ENCODE data around the gene EFHD2. TPM values are rescaled to one million over a fixed set of nuclear protein-coding genes. Genes with fewer than 3 reads are reported as not detected.
"Not testable (repeated sequence)": the region's sequence is repeated elsewhere in the genome, so short reads cannot be mapped to it uniquely, and the experiment has no call there.

Gene EFHD2
- total RNA-seq, 2 experiments from 2014 or later, result 66.8 to 67.5 TPM

GRCh38 chr1:15386164-15386749, 23.4 kb upstream of the EFHD2 start:
- ChIA-PET POLR2A (no interaction called here), CTCF (interaction anchor here (0.8 to 1.4 kb wide), 3 partner anchors 14 to 94 kb away, joined by 3 to 4 read pairs (median 3); no protein-coding TSS in a partner anchor)

- POLR2A ChIA-PET, result no interaction called here
Observed at GRCh38 chr1:15388201-15388880, 21.3 kb upstream of the EFHD2 start.

GRCh38 chr1:15389828-15390227, 19.9 kb upstream of the EFHD2 start:
- CTCF ChIA-PET, result interaction anchor here (0.7 kb wide), 1 partner anchor 10 kb away, joined by 3 read pairs; no protein-coding TSS in a partner anchor
- POLR2A ChIA-PET, result not testable (repeated sequence)

More at GRCh38 chr1:15388201-15388880, 21.3 kb upstream of the EFHD2 start:
- CTCF ChIA-PET, result no interaction called here

- ChIA-PET POLR2A (no interaction called here), CTCF (interaction anchor here (1.1 kb wide), 1 partner anchor 67 kb away, joined by 3 read pairs; no protein-coding TSS in a partner anchor)
Observed at GRCh38 chr1:15390667-15391066, 19.0 kb upstream of the EFHD2 start.

GRCh38 chr1:15391366-15391765, 18.3 kb upstream of the EFHD2 start:
- ChIA-PET POLR2A (no interaction called here), CTCF (interaction anchor here (1.1 kb wide), 1 partner anchor 68 kb away, joined by 3 read pairs; no protein-coding TSS in a partner anchor)

GRCh38 chr1:15393475-15394257, 16.0 kb upstream of the EFHD2 start:
- CTCF ChIA-PET, result no interaction called here
- POLR2A ChIA-PET, result no interaction called here

GRCh38 chr1:15394258-15394690, 15.4 kb upstream of the EFHD2 start:
- ChIA-PET POLR2A (no interaction called here), CTCF (interaction anchor here (0.6 to 1.0 kb wide), 2 partner anchors 37 to 332 kb away, joined by 3 read pairs; no protein-coding TSS in a partner anchor)

- ChIA-PET POLR2A (no interaction called here), CTCF (no interaction called here)
Observed at GRCh38 chr1:15397236-15397635, 12.5 kb upstream of the EFHD2 start.

- ChIA-PET POLR2A (no interaction called here), CTCF (interaction anchor here (0.6 to 0.9 kb wide), 2 partner anchors 10 to 13 kb away, joined by 3 read pairs; no protein-coding TSS in a partner anchor)
Observed at GRCh38 chr1:15399710-15400109, 10.0 kb upstream of the EFHD2 start.

GRCh38 chr1:15400627-15401026, 9.1 kb upstream of the EFHD2 start:
- CTCF ChIA-PET, result no interaction called here

GRCh38 chr1:15401391-15402055, 8.2 kb upstream of the EFHD2 start:
- CTCF ChIA-PET, result no interaction called here
- POLR2A ChIA-PET, result no interaction called here

More at GRCh38 chr1:15400627-15401026, 9.1 kb upstream of the EFHD2 start:
- POLR2A ChIA-PET, result no interaction called here

- CTCF ChIA-PET, result interaction anchor here (1.1 kb wide), 1 partner anchor 29 kb away, joined by 3 read pairs; no protein-coding TSS in a partner anchor
- POLR2A ChIA-PET, result no interaction called here
Observed at GRCh38 chr1:15402809-15403450, 6.8 kb upstream of the EFHD2 start.

GRCh38 chr1:15403962-15404580, 5.6 kb upstream of the EFHD2 start:
- POLR2A ChIA-PET, result no interaction called here
- CTCF ChIA-PET, result no interaction called here

- ChIA-PET POLR2A (no interaction called here), CTCF (interaction anchor here (1.9 kb wide), 1 partner anchor 26 kb away, joined by 6 read pairs; no protein-coding TSS in a partner anchor)
Observed at GRCh38 chr1:15405106-15405850, 4.4 kb upstream of the EFHD2 start.

- POLR2A ChIA-PET, result no interaction called here
- CTCF ChIA-PET, result interaction anchor here (1.9 kb wide), 2 partner anchors 20 to 24 kb away, joined by 4 to 6 read pairs; no protein-coding TSS in a partner anchor
Observed at GRCh38 chr1:15406614-15407559, 2.8 kb upstream of the EFHD2 start.

GRCh38 chr1:15407580-15407979, 2.1 kb upstream of the EFHD2 start:
- ChIA-PET POLR2A (no interaction called here), CTCF (interaction anchor here (1.9 kb wide), 1 partner anchor 21 kb away, joined by 4 read pairs; no protein-coding TSS in a partner anchor)

- POLR2A ChIA-PET, result no interaction called here
Observed at GRCh38 chr1:15408890-15409387, 749 bp upstream of the EFHD2 start.

More at GRCh38 chr1:15408890-15409387, 749 bp upstream of the EFHD2 start:
- CTCF ChIA-PET, result interaction anchor here (0.5 to 1.9 kb wide), 2 partner anchors 22 to 568 kb away, joined by 3 to 4 read pairs; no protein-coding TSS in a partner anchor

Measured in activated CD8-positive, alpha-beta memory T cell treated with anti-CD3 and anti-CD28 coated beads for 36 hours (primary cell).